ENCODE measurements around the gene CPED1. TPM values are rescaled to one million over a fixed set of nuclear protein-coding genes. Genes with fewer than 3 reads are reported as not detected.

Gene CPED1
- total RNA-seq, 4 donors from 2014 or later, result 4.4 to 20.2 (median 14.0) TPM

DNA sequence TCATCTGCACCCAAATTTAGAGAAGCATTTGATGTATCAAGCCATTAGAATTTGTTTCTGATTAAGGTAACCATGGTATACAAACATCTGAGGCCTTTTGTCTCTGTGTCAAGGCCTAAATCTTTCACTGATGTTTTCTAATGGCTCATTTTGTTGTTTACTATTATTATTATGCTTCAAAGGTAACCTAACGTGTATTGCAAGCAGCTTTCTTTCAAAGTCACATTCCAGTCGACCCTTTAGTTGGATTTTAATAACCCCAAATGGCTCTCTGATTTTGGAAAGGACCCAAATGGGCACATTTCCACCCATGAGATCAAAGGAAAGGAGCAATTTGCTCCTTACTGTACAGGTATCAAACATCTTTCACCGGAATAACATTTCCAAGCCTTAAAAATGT, 293.6 kb downstream of the CPED1 start:
- in situ Hi-C loops (cut with MboI; ENCODE audit: low pct_ligation_motif_present in 1 of 4, low pct_unique_long_range_greater_than_20kb in 1 of 4, low sequenced_read_pairs in 3 of 4) (no loop called here), intact Hi-C loops (cut with DNase I; ENCODE audit: low total_unique reads) (no loop called here)
- no peak overlapping the region for H3K27ac ChIP-seq
- H3K4me3 ChIP-seq, result no peak overlapping the region
- 58 to 77% methylated on average over 3 of the region's 3 CpGs for WGBS, 2 donors (ENCODE audit: low coverage in 1 of 2)
- H3K4me1 ChIP-seq, result peaks cover 0 to 4% (median 0%) of the 10 kb centered on the region in 4 donors
- DNase-seq, result no peak
- no peak for TF ChIP-seq POLR2AphosphoS5 (IDR thresholded peaks at IDR 0.05)
- TF ChIP-seq, protein P1, sequence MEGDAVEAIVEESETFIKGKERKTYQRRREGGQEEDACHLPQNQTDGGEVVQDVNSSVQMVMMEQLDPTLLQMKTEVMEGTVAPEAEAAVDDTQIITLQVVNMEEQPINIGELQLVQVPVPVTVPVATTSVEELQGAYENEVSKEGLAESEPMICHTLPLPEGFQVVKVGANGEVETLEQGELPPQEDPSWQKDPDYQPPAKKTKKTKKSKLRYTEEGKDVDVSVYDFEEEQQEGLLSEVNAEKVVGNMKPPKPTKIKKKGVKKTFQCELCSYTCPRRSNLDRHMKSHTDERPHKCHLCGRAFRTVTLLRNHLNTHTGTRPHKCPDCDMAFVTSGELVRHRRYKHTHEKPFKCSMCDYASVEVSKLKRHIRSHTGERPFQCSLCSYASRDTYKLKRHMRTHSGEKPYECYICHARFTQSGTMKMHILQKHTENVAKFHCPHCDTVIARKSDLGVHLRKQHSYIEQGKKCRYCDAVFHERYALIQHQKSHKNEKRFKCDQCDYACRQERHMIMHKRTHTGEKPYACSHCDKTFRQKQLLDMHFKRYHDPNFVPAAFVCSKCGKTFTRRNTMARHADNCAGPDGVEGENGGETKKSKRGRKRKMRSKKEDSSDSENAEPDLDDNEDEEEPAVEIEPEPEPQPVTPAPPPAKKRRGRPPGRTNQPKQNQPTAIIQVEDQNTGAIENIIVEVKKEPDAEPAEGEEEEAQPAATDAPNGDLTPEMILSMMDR (IDR thresholded peaks at IDR 0.05), result no peak
- no peak for TF ChIP-seq POLR2A (IDR thresholded peaks at IDR 0.05)
- no peak for TF ChIP-seq EP300 (IDR thresholded peaks at IDR 0.05; ENCODE audit: low read depth)
- no peaks in the 10 kb centered on the region for H3K27me3 ChIP-seq
- peaks cover 0 to 4% of the 10 kb centered on the region in 2 donors for H3K9me3 ChIP-seq
- no peaks in the 10 kb centered on the region for H3K36me3 ChIP-seq

DNA sequence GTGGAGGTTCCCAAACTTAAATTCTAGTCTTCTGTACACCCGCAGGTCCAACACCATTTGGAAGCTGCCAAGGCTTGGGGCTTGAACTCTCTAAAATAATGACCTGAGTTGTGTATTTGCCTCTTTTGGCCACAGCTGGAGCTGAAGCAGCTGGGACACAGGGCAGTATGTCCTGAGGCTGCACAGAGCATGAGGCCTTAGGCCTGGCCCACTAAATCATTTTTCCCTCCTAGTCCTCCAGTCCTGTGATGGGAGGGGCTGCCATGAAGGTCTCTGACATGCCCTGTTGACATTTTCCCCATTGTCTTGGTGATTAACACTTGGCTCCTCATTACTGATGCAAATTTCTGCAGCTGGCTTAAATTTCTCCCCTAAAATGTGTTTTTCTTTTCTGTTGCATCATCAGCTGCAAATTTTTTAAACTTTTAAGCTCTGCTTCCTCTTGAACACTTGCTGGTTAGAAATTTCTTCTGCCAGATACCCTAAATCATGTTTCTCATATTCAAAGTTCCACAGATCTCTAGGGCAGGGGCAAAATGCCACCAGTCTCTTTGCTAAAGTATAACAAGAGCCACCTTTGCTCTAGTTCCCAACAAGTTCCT, 296.7 kb downstream of the CPED1 start:
- H3K36me3 ChIP-seq, result no peaks in the 10 kb centered on the region
- in situ Hi-C loops (cut with MboI; ENCODE audit: low pct_ligation_motif_present in 1 of 4, low pct_unique_long_range_greater_than_20kb in 1 of 4, low sequenced_read_pairs in 3 of 4), result no loop called here
- TF ChIP-seq POLR2AphosphoS5 (IDR thresholded peaks at IDR 0.05), result no peak
- no peak for TF ChIP-seq POLR2A (IDR thresholded peaks at IDR 0.05)
- TF ChIP-seq, protein P1 (IDR thresholded peaks at IDR 0.05), result no peak
- no peak for TF ChIP-seq EP300 (IDR thresholded peaks at IDR 0.05; ENCODE audit: low read depth)
- no peak overlapping the region for H3K27ac ChIP-seq
- intact Hi-C loops (cut with DNase I; ENCODE audit: low total_unique reads), result no loop called here
- no peak overlapping the region for H3K4me3 ChIP-seq
- WGBS, 2 donors (ENCODE audit: low coverage in 1 of 2), result 100% methylated on average over 1 of the region's 1 CpG; no CpG with 5 or more reads in 1 of the 2 donors
- DNase-seq, result no peak
- H3K27me3 ChIP-seq, result no peaks in the 10 kb centered on the region
- H3K4me1 ChIP-seq, result no peaks in the 10 kb centered on the region
- H3K9me3 ChIP-seq, result peaks cover 0 to 4% of the 10 kb centered on the region in 2 donors

DNA sequence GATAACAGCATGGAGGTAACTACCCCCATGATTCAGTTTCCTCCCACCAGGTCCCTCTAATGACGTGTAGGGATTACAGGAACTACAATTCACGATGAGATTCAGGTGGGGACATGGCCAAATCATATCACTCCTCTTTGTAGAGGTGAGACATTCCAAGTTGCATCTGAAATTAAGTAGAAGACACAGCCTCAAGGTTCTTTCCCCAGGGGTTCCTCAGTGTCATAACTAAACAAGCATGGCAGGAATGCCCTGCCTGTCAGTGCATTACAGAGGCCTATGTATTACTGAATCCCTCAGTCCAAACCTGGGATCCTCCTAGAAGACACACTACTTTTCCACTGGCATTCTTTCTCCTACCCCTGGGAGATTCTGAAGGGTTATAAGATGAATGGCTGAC, 297.7 kb downstream of the CPED1 start:
- in situ Hi-C loops (cut with MboI; ENCODE audit: low pct_ligation_motif_present in 1 of 4, low pct_unique_long_range_greater_than_20kb in 1 of 4, low sequenced_read_pairs in 3 of 4) (no loop called here), intact Hi-C loops (cut with DNase I; ENCODE audit: low total_unique reads) (no loop called here)
- no peaks in the 10 kb centered on the region for H3K27me3 ChIP-seq
- no peak for DNase-seq
- no peaks in the 10 kb centered on the region for H3K4me1 ChIP-seq
- H3K9me3 ChIP-seq, result peaks cover 0 to 4% of the 10 kb centered on the region in 2 donors
- 95% methylated on average over 2 of the region's 2 CpGs; no CpG with 5 or more reads in 1 of the 2 donors for WGBS, 2 donors (ENCODE audit: low coverage in 1 of 2)
- no peak for TF ChIP-seq POLR2AphosphoS5 (IDR thresholded peaks at IDR 0.05)
- TF ChIP-seq, protein P1 (IDR thresholded peaks at IDR 0.05), result no peak
- no peak for TF ChIP-seq POLR2A (IDR thresholded peaks at IDR 0.05)
- TF ChIP-seq EP300 (IDR thresholded peaks at IDR 0.05; ENCODE audit: low read depth), result no peak
- H3K27ac ChIP-seq, result no peak overlapping the region
- no peaks in the 10 kb centered on the region for H3K36me3 ChIP-seq
- H3K4me3 ChIP-seq, result no peak overlapping the region

DNA sequence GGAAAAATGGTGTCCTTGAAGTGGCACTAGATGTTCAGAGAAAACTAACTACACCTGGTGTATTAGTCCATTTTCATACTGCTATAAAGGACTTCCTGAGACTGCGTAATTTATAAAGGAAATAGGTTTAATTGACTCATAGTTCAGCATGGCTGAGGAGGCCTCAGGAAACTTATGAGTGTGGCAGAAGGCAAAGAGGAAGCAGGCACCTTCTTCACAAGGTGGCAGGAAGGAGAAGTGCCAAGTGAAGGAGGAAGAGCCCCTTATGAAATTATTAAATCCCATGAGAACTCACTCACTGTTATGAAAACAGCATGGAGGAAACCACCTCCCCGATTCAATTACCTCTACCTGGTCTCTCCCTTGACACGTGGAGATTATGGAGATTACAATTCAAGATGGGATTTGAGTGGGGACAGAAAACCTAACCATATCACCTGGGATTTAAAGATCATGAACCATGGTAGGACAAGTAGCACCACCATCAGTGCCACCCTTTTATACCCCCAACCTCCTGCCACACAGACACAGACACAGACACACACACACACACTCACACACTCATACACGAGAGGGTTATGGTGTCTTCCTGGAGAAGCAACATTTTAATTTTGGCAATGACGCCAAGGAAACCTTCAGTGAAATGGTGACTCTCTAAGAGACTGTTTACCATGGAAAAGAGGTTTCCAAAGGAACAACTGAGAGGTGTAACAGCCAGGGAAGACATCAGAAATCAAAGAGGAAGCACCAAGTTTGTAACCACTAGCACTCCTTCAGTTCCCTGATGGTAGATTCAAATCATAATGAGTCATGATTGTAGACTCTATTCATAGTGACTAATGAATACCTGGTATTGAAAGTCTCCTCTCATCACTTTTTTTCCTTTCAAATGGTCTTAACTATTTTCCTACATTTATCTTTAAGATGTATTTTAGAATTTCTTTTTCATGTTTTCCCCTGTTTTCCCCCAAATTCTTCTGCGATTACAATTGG, 298.5 kb downstream of the CPED1 start:
- DNase-seq, result no peak
- Histone ChIP-seq H3K36me3 (no peaks in the 10 kb centered on the region), H3K27ac (no peak overlapping the region), H3K27me3 (no peaks in the 10 kb centered on the region), H3K4me1 (no peaks in the 10 kb centered on the region), H3K9me3 (peaks cover 0 to 4% of the 10 kb centered on the region in 2 donors), H3K4me3 (no peak overlapping the region)
- intact Hi-C loops (cut with DNase I; ENCODE audit: low total_unique reads) (no loop called here), in situ Hi-C loops (cut with MboI; ENCODE audit: low pct_ligation_motif_present in 1 of 4, low pct_unique_long_range_greater_than_20kb in 1 of 4, low sequenced_read_pairs in 3 of 4) (no loop called here)
- TF ChIP-seq POLR2A (IDR thresholded peaks at IDR 0.05) (no peak), EP300 (IDR thresholded peaks at IDR 0.05; ENCODE audit: low read depth) (no peak), POLR2AphosphoS5 (IDR thresholded peaks at IDR 0.05) (no peak)
- TF ChIP-seq, protein P1 (IDR thresholded peaks at IDR 0.05), result no peak
- 82 to 92% methylated on average over 4 to 6 of the region's 6 CpGs for WGBS, 2 donors (ENCODE audit: low coverage in 1 of 2)

All from transverse colon (tissue), 4 donors.